AG10803 (cell line): ENCODE data around the gene KIAA1755.

Experiments used
- DNase-seq: peaks from one replicate; pipeline ENCODE4 v3.0.0; 2010; ENCODE audit warnings: low read depth
- H3K4me3 ChIP-seq: 2 replicates; pipeline ENCODE4 v1.5.1; 2011; ENCODE audit warnings: mild to moderate bottlenecking, low read length, control low read depth
- CTCF ChIP-seq: conservative IDR thresholded peaks from 2 replicates; pipeline ENCODE4 v1.5.1; 2011; ENCODE audit warnings: mild to moderate bottlenecking, low read length, control low read depth, inconsistent platforms

KIAA1755 gene

DNA sequence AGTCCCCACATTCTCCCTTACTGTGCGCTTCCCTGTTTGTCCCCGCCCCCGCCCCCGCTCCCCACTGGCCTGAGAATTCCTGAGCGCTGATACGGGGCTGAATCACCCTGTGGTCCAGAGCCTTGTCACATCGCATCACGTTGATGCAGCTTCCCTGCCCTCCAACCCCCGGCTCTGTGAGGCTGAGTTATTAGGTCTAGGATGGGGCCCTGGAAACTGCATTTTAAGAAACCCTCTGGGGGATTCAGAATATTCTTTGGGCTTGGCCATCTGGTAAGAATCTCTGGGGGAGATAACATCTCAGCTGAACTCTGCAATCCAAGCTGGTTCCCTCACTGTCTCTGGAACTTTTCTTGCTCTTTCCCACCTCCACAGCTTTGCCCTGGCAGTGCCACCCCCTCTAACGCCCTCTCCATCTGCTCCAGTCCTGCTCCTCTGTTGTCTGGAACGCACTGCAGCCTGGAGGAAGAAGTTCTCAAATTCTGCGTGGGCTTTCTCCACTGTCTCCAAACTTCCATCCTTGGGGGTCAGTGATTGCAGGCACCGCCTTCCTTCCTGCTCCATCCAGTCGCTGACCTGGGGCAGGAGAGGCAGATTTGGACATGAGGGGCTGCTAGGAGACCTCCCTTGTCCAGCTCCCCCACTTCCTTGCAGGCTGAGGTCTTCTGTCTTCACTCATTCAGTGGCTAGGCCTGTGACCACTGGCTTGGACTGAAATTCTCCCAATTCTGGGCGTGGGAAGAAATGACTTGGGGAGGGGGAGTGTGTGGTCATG, 42.6 kb downstream of the KIAA1755 start:
- no peak overlapping the region for H3K4me3 ChIP-seq
- peak; percentile 95 for DNase-seq
- TF ChIP-seq CTCF, result peak; percentile 6

DNA sequence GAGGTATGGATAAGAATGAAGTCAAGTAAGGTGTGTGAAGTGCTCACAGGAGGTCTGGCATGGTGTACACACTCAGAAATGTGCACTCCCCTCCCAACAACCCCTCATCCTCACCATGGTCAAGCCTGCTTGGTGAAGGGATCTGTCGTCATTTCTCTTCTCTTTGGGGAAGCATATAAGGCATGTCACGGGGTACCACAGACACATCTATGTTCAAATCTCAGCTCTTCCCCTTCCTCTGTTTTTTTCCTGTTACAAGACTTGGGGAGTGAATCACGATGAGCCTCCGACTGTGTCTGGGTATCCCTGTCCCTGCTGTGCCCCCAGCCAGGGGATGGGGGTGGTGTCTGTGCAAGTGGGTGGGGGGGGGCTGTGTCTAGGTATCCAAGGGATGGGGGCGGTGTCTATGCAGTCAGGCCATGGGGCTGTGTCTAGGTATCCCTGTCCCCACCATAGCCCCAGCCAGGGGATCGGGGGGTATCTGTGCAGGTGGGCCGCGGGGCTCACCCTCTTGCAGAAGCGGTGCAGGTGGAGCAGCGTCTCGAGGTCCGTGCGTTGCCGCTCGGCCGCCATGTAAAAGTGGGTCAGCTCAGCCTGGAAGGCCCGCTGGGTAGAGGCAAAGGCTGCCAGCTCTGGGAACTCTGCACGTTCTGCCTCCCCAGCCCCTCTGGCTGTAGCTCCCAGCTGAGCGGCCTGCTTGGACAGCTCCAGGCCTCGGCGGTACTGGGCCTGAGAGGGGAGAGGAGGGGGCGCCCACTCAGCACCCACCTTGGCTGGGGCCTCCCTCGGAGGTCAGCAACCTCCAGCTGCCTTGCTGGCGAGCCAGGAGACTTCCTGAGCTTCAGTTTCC, 43.6 kb downstream of the KIAA1755 start:
- H3K4me3 ChIP-seq, result no peak overlapping the region; the same call in 1 of the 2 replicates
- DNase-seq, result no peak
- TF ChIP-seq CTCF, result no peak

DNA sequence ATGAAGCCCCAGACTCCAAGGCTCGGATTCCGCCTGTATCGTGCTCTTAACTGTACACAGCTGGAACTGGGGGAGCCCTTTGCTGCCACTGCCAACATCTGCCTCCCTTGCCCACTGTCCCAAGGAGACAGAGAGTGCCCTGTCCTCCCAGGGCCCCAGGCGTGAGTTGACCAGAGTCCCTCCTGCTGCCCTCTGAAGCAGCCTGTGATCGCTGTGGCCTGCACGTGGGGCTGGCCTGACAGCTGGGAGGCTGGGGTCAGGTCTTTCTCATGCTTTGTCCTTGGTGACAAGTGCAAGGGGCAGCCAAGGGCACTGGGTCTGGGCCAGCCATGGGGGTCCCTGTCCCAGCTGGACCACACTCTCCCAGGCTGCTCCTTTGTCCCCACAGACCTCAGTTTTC, 44.3 kb downstream of the KIAA1755 start:
- no peak overlapping the region for H3K4me3 ChIP-seq
- no peak for TF ChIP-seq CTCF
- no peak for DNase-seq

- no peak for DNase-seq
- no peak for TF ChIP-seq CTCF
- no peak overlapping the region for H3K4me3 ChIP-seq
Measured at GRCh38 chr20:38215194-38216182, 45.0 kb downstream of the KIAA1755 start.

DNA sequence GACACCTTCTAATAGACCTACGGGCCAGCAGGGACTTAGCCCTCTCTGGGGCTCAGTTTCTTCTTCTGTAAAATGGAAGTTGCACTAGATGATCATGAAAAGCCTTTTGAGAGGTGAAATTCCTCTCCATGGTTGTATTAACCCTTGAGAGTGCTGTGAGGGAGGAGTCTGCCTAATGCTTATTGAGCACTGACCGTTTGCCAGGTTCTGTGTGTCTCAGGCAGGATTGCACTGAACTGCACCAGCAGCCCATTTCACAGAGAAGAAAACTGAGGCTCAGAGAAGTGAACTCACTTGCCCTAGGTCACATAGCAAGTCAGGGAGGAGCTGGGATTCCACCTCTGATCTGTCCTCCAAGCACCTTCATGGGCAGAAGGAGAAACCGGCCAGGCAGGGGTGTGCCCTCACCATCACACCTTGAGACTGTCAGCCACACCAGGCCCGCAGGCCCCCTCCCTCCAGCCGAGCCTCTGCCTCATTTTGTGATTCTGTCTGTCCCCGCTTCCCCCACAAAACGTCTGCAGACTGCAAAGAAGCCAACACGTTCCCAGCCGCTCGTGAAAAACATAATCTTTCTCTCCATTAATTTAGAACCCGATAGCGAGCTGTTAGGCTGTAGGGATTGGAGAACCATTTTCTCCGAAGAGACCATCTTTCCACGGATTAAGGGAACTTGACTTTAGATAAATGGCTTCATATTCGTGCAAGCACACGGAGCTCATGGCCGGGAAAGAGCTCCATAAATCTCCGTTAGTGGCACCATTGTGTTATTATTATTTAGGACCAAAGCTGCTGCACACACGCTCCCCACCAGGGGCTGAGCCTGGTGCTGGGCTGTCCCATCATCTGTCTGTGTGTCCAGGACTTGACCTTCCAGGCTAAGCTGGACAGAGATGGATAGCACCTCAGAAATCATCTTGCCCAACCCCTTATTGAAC, 46.0 kb downstream of the KIAA1755 start:
- H3K4me3 ChIP-seq, result no peak overlapping the region
- peak; percentile 14; the same call in 1 of the 2 replicates for TF ChIP-seq CTCF
- DNase-seq, result no peak

- no peak overlapping the region for H3K4me3 ChIP-seq
- no peak for DNase-seq
- TF ChIP-seq CTCF, result no peak
Measured at GRCh38 chr20:38213607-38213940, 47.0 kb downstream of the KIAA1755 start.
